Adrenal gland (tissue), 12 donors: Measurements from ENCODE around the gene MEIS1. TPM values are rescaled to one million over a fixed set of nuclear protein-coding genes. Genes with fewer than 3 reads are reported as not detected.

Experiments
- DNase-seq, 7 donors: peaks; one replicate each; pipeline ENCODE4 v3.0.0-alpha.2; 2019 to 2020
- H3K27ac ChIP-seq, 5 donors: fragments of 200-600 bp; sonication (generic) in 4 of 5; 1 replicate in 3 of 5; 2 replicates in 2 of 5; pipeline versions ENCODE4 v1.5.1 to v1.8.0; 2016 to 2020; ENCODE audit warnings: mild to moderate bottlenecking in 1 of 5
- H3K27me3 ChIP-seq: fragments of 200-600 bp; 2 replicates; pipeline ENCODE4 v1.8.0; 2021
- H3K36me3 ChIP-seq, 2 donors: fragments of 200-600 bp; replicated peaks in 1 of 2; 1 replicate in 1 of 2; 2 replicates in 1 of 2; pipeline versions ENCODE4 v1.5.1 to v1.8.0; 2018 to 2022
- H3K4me1 ChIP-seq, 2 donors: fragments of 200-600 bp; replicated peaks in 1 of 2; 1 replicate in 1 of 2; 2 replicates in 1 of 2; pipeline versions ENCODE4 v1.5.1 to v1.8.0; 2018 to 2021
- H3K4me3 ChIP-seq, 4 donors: fragments of 200-600 bp; sonication (generic) in 3 of 4; one replicate each; pipeline ENCODE4 v1.5.1; 2016 to 2018
- H3K9me3 ChIP-seq, 3 donors: fragments of 200-600 bp; sonication (generic) in 1 of 3; replicated peaks in 1 of 3; 1 replicate in 2 of 3; 2 replicates in 1 of 3; pipeline versions ENCODE4 v1.5.1 to v1.8.0; 2016 to 2021
- CTCF ChIP-seq, 6 experiments: fragments of 450-650 bp in 4 of 6; fragments of 200-600 bp in 2 of 6; sonication (generic) in 1 of 6; IDR thresholded peaks; 1 replicate in 5 of 6; 2 replicates in 1 of 6; pipeline versions ENCODE4 v1.5.1 to v1.8.0; 2016 to 2021; ENCODE audit warnings: antibody characterized with exemption in 6 of 6, mild to moderate bottlenecking in 2 of 6, moderate library complexity in 1 of 6
- POLR2A ChIP-seq, 2 donors: fragments of 450-650 bp; IDR thresholded peaks; one replicate each; pipeline ENCODE4 v1.6.1; 2017; ENCODE audit warnings: antibody characterized with exemption in 2 of 2, mild to moderate bottlenecking in 2 of 2, moderate library complexity in 1 of 2
- WGBS, 4 donors: extraction: QIAGEN DNeasy Blood & Tissue Kit in 2 of 4; methylation state at CpG; one replicate each; pipeline versions ENCODE4 v1.1.5 to v1.1.7; 2013 to 2017; 5-methylcytosine and 5-hydroxymethylcytosine counted together
- intact Hi-C, 2 donors: fragments of 100-400 bp; cut with DNase I; formaldehyde crosslinking; loops; one replicate each; pipeline versions ENCODE4 v1.14.1 to v1.15.0; 2022 to 2023
- polyA plus RNA-seq, 3 donors: library from polyadenylated mRNA; stranded (reverse); fragments of 200-250 nt in 2 of 3; fragments of 350-450 nt in 1 of 3; fragmentation: Illumina TruSeq in 1 of 3; extraction: RNeasy Lipid Tissue Mini Kit (QIAGEN cat#74804) in 1 of 3; gene quantifications; one replicate each; pipeline ENCODE4 v1.2.3, GENCODE V29; 2013 to 2014
- total RNA-seq, 9 donors: library from RNA; depleted of rRNA in 4 of 9; stranded (reverse); fragments of >200 nt in 4 of 9; fragments of 120-200 nt in 1 of 9; fragmentation: NEBNext Ultra II Directional in 1 of 9; extraction: Animal tissue kit (Norgen Biotek cat#: 25700) in 1 of 9; gene quantifications; one replicate each; pipeline versions ENCODE4 v1.1.0 to v1.2.4, GENCODE V29; 2013 to 2023
- donor health status: healthy with polysubstance abuse.
- donor health status: Bipolar disorder and iron deficiency.
- donor health status: DM: yes; HTN: yes; CAD: no.
- donor health status: DM: no; HTN: no; CAD: no.
- donor health status: DM: no; HTN: no; CAD: no.
- donor health status: DM: yes; HTN: yes; CAD: no.

The MEIS1 gene
- total and polyA plus RNA-seq, 12 donors, result 56.3 to 257 (median 107) TPM

GRCh38 chr2:66463206-66463755, 28.4 kb downstream of the MEIS1 start:
- peak overlapping the region in 1 of 5 donors; percentile 20 for H3K27ac ChIP-seq
- WGBS, 4 donors, result 64 to 71% (median 68%) methylated on average over 3 of the region's 3 CpGs
- TF ChIP-seq POLR2A (IDR thresholded peaks at IDR 0.05), result no peak
- TF ChIP-seq CTCF (IDR thresholded peaks at IDR 0.05), result no peak
- no peaks in the 10 kb centered on the region for H3K27me3 ChIP-seq
- intact Hi-C loops, result no loop called here
- no peak for DNase-seq
- peaks cover 36 to 72% of the 10 kb centered on the region in 2 donors for H3K4me1 ChIP-seq
- H3K9me3 ChIP-seq, result no peaks in the 10 kb centered on the region
- no peak overlapping the region for H3K4me3 ChIP-seq
- peaks cover 0 to 31% of the 10 kb centered on the region in 2 donors for H3K36me3 ChIP-seq

- H3K4me3 ChIP-seq, result no peak overlapping the region
- H3K36me3 ChIP-seq, result peaks cover 0 to 29% of the 10 kb centered on the region in 2 donors
- H3K27ac ChIP-seq, result no peak overlapping the region
- DNase-seq, result no peak
- H3K4me1 ChIP-seq, result peaks cover 42 to 90% of the 10 kb centered on the region in 2 donors
- no peaks in the 10 kb centered on the region for H3K27me3 ChIP-seq
- intact Hi-C loops, result no loop called here
- WGBS, 4 donors, result 64 to 75% (median 68%) methylated on average over 4 of the region's 4 CpGs
- H3K9me3 ChIP-seq, result no peaks in the 10 kb centered on the region
- TF ChIP-seq CTCF (IDR thresholded peaks at IDR 0.05), result no peak
- TF ChIP-seq POLR2A (IDR thresholded peaks at IDR 0.05), result no peak
These were observed 30.2 kb downstream of the MEIS1 start for GRCh38 chr2:66464930-66465637.

GRCh38 chr2:66466433-66466832, 31.5 kb downstream of the MEIS1 start:
- H3K4me1 ChIP-seq, result peaks cover 48 to 98% of the 10 kb centered on the region in 2 donors
- DNase-seq, result no peak
- H3K27ac ChIP-seq, result no peak overlapping the region
- H3K27me3 ChIP-seq, result no peaks in the 10 kb centered on the region
- no peaks in the 10 kb centered on the region for H3K9me3 ChIP-seq
- intact Hi-C loops, result no loop called here
- no peak for TF ChIP-seq POLR2A (IDR thresholded peaks at IDR 0.05)
- TF ChIP-seq CTCF (IDR thresholded peaks at IDR 0.05), result no peak
- WGBS, 4 donors, result 69 to 85% (median 77%) methylated on average over 2 of the region's 2 CpGs
- H3K4me3 ChIP-seq, result no peak overlapping the region
- peaks cover 0 to 23% of the 10 kb centered on the region in 2 donors for H3K36me3 ChIP-seq

- no peak for DNase-seq
- peaks cover 0 to 30% of the 10 kb centered on the region in 2 donors for H3K36me3 ChIP-seq
- no peak overlapping the region for H3K4me3 ChIP-seq
- no peaks in the 10 kb centered on the region for H3K9me3 ChIP-seq
- no peaks in the 10 kb centered on the region for H3K27me3 ChIP-seq
- TF ChIP-seq POLR2A (IDR thresholded peaks at IDR 0.05), result no peak
- no peak for TF ChIP-seq CTCF (IDR thresholded peaks at IDR 0.05)
- intact Hi-C loops, result no loop called here
- peak overlapping the region in 1 of 5 donors; percentile 52 for H3K27ac ChIP-seq
- peaks cover 46 to 96% of the 10 kb centered on the region in 2 donors for H3K4me1 ChIP-seq
These were observed 32.8 kb downstream of the MEIS1 start for GRCh38 chr2:66467718-66468117.
